Uterus (tissue), 4 donors: ENCODE measurements around the gene ZNF530. TPM values are rescaled to one million over a fixed set of nuclear protein-coding genes. Genes with fewer than 3 reads are reported as not detected.

Source experiments
- DNase-seq, 2 donors: peaks; one replicate each; pipeline ENCODE4 v3.0.0-alpha.2; 2019 to 2020
- H3K27ac ChIP-seq, 2 donors: fragments of 200-600 bp; sonication (generic); 1 replicate in 1 of 2; 2 replicates in 1 of 2; pipeline ENCODE4 v1.5.1; 2016 to 2018
- H3K27me3 ChIP-seq, 2 donors: fragments of 200-600 bp; sonication (generic); one replicate each; pipeline ENCODE4 v1.5.1; 2018 to 2019; ENCODE audit warnings: control low read depth in 1 of 2
- H3K36me3 ChIP-seq, 2 donors: fragments of 200-600 bp; sonication (generic); one replicate each; pipeline ENCODE4 v1.5.1; 2019; ENCODE audit warnings: control low read depth in 1 of 2
- H3K4me1 ChIP-seq, 2 donors: fragments of 200-600 bp; sonication (generic); one replicate each; pipeline ENCODE4 v1.5.1; 2018 to 2019; ENCODE audit warnings: control low read depth in 1 of 2
- H3K4me3 ChIP-seq, 2 donors: fragments of 200-600 bp; sonication (generic); 1 replicate in 1 of 2; 2 replicates in 1 of 2; pipeline ENCODE4 v1.5.1; 2018 to 2019; ENCODE audit warnings: mild to moderate bottlenecking in 1 of 2
- H3K9me3 ChIP-seq, 2 donors: fragments of 200-600 bp; sonication (generic); one replicate each; pipeline ENCODE4 v1.5.1; 2019; ENCODE audit warnings: control low read depth in 1 of 2
- POLR2A ChIP-seq, 2 donors: fragments of 450-650 bp; IDR thresholded peaks; one replicate each; pipeline ENCODE4 v1.6.1; 2016; ENCODE audit warnings: antibody characterized with exemption in 2 of 2, mild to moderate bottlenecking in 1 of 2, moderate library complexity in 1 of 2
- intact Hi-C: fragments of 100-400 bp; cut with DNase I; formaldehyde crosslinking; loops from one replicate; pipeline ENCODE4 v1.15.1; 2023; ENCODE audit warnings: low total_unique reads
- total RNA-seq, 4 donors: library from RNA; depleted of rRNA in 3 of 4; stranded (reverse); fragments of >200 nt in 3 of 4; gene quantifications; one replicate each; pipeline versions ENCODE4 v1.1.0 to v1.2.4, GENCODE V29; 2014 to 2023
- TF ChIP-seq, protein P1 (sequence below), 4 experiments: fragments of 200-600 bp in 2 of 4; fragments of 450-650 bp in 2 of 4; sonication (generic) in 2 of 4; IDR thresholded peaks; one replicate each; pipeline ENCODE4 v1.5.1; 2016 to 2019; ENCODE audit warnings: antibody characterized with exemption in 4 of 4, mild to moderate bottlenecking in 2 of 4, moderate library complexity in 1 of 4
- donor health status: DM: yes; HTN: yes; CAD: no.

ZNF530 gene
- total RNA-seq, 4 donors from 2014 or later, result 0.29 to 33.0 (median 4.7) TPM

DNA sequence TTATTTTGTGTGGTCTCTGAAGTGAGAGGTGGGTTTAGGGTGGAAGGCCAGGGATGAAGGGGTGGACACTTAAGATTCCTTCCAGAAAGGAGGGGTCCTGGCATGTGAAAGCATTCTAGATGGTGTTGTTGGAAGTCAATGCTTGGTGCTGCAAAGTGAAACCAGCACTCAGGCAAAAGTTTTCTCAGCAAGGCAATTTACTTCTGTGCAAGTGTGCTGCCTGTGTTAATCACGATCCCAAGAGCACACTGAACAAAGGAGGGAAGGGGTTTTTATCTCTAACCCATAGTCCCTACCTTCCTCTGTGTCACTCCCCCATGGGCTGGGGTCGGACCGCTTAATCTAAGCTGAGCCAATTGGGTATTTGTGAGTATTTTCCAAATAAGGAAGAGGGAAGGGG lies 15.7 kb downstream of the ZNF530 start:
- no peaks in the 10 kb centered on the region for H3K27me3 ChIP-seq
- H3K4me3 ChIP-seq, result no peak overlapping the region
- no peaks in the 10 kb centered on the region for H3K36me3 ChIP-seq
- intact Hi-C loops, result no loop called here
- peaks cover 0 to 60% of the 10 kb centered on the region in 2 donors for H3K9me3 ChIP-seq
- no peak overlapping the region for H3K27ac ChIP-seq
- TF ChIP-seq, protein P1, sequence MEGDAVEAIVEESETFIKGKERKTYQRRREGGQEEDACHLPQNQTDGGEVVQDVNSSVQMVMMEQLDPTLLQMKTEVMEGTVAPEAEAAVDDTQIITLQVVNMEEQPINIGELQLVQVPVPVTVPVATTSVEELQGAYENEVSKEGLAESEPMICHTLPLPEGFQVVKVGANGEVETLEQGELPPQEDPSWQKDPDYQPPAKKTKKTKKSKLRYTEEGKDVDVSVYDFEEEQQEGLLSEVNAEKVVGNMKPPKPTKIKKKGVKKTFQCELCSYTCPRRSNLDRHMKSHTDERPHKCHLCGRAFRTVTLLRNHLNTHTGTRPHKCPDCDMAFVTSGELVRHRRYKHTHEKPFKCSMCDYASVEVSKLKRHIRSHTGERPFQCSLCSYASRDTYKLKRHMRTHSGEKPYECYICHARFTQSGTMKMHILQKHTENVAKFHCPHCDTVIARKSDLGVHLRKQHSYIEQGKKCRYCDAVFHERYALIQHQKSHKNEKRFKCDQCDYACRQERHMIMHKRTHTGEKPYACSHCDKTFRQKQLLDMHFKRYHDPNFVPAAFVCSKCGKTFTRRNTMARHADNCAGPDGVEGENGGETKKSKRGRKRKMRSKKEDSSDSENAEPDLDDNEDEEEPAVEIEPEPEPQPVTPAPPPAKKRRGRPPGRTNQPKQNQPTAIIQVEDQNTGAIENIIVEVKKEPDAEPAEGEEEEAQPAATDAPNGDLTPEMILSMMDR (IDR thresholded peaks at IDR 0.05), result no peak
- no peak for TF ChIP-seq POLR2A (IDR thresholded peaks at IDR 0.05)
- no peaks in the 10 kb centered on the region for H3K4me1 ChIP-seq
- no peak for DNase-seq

DNA sequence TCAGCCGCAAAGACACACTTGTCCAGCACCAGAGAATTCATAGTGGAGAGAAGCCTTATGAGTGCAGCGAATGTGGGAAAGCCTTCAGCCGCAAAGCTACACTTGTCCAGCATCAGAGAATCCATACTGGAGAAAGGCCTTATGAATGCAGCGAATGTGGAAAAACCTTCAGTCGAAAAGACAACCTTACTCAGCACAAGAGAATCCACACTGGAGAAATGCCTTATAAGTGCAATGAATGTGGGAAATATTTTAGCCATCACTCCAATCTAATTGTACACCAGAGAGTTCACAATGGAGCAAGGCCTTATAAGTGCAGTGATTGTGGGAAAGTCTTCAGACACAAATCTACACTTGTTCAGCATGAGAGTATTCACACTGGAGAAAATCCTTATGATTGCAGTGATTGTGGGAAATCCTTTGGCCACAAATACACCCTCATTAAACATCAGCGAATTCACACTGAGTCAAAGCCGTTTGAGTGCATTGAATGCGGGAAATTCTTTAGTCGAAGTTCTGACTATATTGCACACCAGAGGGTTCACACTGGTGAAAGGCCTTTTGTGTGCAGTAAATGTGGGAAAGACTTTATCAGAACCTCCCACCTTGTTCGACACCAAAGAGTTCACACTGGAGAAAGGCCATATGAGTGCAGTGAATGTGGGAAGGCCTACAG lies 21.1 kb downstream of the ZNF530 start:
- no peak overlapping the region for H3K4me3 ChIP-seq
- intact Hi-C loops, result no loop called here

DNA sequence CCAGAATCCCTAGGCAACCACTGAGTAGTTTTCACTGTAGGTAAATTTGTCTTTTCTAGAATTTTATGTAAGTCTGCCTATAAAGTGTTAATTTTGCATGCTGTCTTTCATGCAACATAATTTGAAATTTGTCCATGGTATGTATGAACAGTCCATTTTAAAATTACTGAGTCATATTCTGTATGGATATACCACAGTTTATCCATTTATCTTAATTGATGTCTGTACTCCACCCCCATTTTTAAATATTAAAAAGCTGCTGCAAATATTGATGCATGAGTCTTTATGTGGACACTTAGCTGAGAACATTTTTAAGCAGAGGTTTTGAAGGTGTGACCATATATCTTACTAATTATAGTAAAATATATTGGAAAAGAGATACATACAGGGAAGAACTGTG lies 23.4 kb downstream of the ZNF530 start:
- Histone ChIP-seq H3K9me3 (peaks cover 6 to 83% of the 10 kb centered on the region in 2 donors), H3K27me3 (no peaks in the 10 kb centered on the region), H3K27ac (no peak overlapping the region), H3K4me1 (no peaks in the 10 kb centered on the region), H3K36me3 (no peaks in the 10 kb centered on the region), H3K4me3 (no peak overlapping the region)
- intact Hi-C loops, result no loop called here
- DNase-seq, result no peak
- TF ChIP-seq POLR2A (IDR thresholded peaks at IDR 0.05), result no peak
- TF ChIP-seq, protein P1 (IDR thresholded peaks at IDR 0.05), result no peak

More for the DNA sequence above, 21.1 kb downstream of the ZNF530 start:
- no peak for TF ChIP-seq POLR2A (IDR thresholded peaks at IDR 0.05)
- TF ChIP-seq, protein P1 (IDR thresholded peaks at IDR 0.05), result no peak
- no peak overlapping the region for H3K27ac ChIP-seq
- H3K4me1 ChIP-seq, result no peaks in the 10 kb centered on the region
- DNase-seq, result no peak
- peaks cover 6 to 94% of the 10 kb centered on the region in 2 donors for H3K9me3 ChIP-seq
- no peaks in the 10 kb centered on the region for H3K27me3 ChIP-seq
- no peaks in the 10 kb centered on the region for H3K36me3 ChIP-seq

DNA sequence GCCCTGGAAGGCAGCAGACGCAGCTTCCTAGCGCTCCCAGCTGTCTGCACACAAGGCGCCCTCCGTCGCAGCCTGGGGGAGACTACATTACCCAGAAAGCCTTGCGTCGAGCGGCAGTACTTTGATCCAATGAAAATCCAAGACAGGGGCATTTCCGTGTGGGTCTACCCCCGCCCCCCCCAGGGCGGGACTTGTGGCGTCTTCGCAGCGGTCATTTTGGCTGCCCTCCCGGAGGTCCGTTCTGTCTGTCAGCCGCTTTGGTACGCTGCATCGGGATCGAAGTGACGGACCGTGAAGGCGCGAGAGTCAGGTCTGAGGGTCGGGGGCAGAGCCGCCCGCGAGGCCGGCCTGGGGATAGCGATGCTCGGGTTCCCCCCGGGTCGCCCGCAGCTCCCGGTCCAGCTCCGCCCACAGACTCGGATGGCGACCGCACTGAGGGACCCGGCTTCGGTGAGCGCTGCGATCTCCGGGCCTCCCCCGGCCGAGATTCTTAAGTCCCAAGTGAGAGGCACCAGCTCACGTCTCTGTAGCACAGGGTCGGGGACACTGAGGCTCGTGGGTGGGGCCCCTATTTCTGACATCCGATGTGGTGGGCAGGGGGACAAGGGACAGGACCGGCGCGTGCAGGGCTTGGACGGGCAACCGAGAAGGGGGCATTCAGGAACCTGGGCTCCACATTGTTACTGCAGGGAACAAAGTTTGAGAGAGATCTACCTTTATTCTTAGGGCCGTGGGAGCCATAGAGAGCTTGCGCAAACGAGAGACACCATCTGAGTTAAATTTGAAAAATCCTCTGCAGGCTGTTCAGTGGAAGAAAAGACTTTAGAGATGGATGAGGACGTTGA lies 33.5 kb downstream of the ZNF530 start, which contains the start of gene ZNF211:
TSS of gene ZNF211 (plus strand) at position 182 of the 845 bp plus-strand sequence. CDS start at position 361, 179 bp downstream.
- H3K4me1 ChIP-seq, result no peaks in the 10 kb centered on the region
- H3K27me3 ChIP-seq, result no peaks in the 10 kb centered on the region
- TF ChIP-seq, protein P1 (IDR thresholded peaks at IDR 0.05), result no peak
- peak in 1 of 2 donors; percentile 20 for TF ChIP-seq POLR2A (IDR thresholded peaks at IDR 0.05)
- intact Hi-C loops, result no loop called here
- peaks cover 0 to 42% of the 10 kb centered on the region in 2 donors for H3K9me3 ChIP-seq
- H3K36me3 ChIP-seq, result peaks cover 0 to 3% of the 10 kb centered on the region in 2 donors
- peak; percentile 88 to 91 for DNase-seq
- H3K4me3 ChIP-seq, result peak within 1 kb of the TSS; percentile 80 to 97
- H3K27ac ChIP-seq, result peak within 1 kb of the TSS; percentile 76 to 82

DNA sequence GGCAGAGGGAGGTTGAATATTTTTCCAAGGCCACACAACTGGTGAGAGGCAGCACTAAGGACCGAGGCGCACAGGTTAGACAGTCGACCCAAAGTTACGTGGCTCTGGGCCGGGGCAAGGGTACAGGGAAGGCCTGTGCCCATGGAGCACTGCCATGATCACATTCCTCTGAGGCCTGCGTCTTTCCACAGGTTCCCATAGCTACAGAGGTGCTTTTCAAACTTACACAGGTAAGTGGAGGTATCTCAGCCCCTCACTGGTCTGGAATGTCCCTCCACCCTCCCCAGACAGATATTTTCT lies 34.1 kb downstream of the ZNF530 start:
- H3K27me3 ChIP-seq, result no peaks in the 10 kb centered on the region
- H3K4me3 ChIP-seq, result peak overlapping the region; percentile 80 to 97
- DNase-seq, result no peak
- no peaks in the 10 kb centered on the region for H3K4me1 ChIP-seq
- peaks cover 0 to 3% of the 10 kb centered on the region in 2 donors for H3K36me3 ChIP-seq
- intact Hi-C loops, result no loop called here
- peaks cover 0 to 48% of the 10 kb centered on the region in 2 donors for H3K9me3 ChIP-seq
- TF ChIP-seq, protein P1 (IDR thresholded peaks at IDR 0.05), result no peak
- no peak for TF ChIP-seq POLR2A (IDR thresholded peaks at IDR 0.05)
- peak overlapping the region; percentile 76 to 82 for H3K27ac ChIP-seq
